Erythroblast (primary cell): ENCODE data around the gene PPP1R1B.

ENCODE experiments used
- DNase-seq, 2 experiments: peaks; one replicate each; lab custom pipeline; 2025; lab: John Stamatoyannopoulos, UW
- GATA1 ChIP-seq: IDR thresholded peaks from 2 replicates; pipeline ENCODE4 v1.6.1; 2011; ENCODE audit warnings: low read depth, mild to moderate bottlenecking, control low read depth, low read length, moderate library complexity
- POLR2A ChIP-seq: IDR thresholded peaks from 2 replicates; pipeline ENCODE4 v1.6.1; 2011; ENCODE audit warnings: mild to moderate bottlenecking, low read length

The PPP1R1B gene

GRCh38 chr17:39627047-39627711 is 427 bp downstream of the PPP1R1B start:
- no peak for DNase-seq
- no peak for TF ChIP-seq GATA1
- no peak for TF ChIP-seq POLR2A

GRCh38 chr17:39627712-39628516 is 1.2 kb downstream of the PPP1R1B start:
- DNase-seq: no peak
- TF ChIP-seq POLR2A (no peak), GATA1 (no peak)

- TF ChIP-seq POLR2A: no peak
- no peak for DNase-seq
Measured at GRCh38 chr17:39628655-39629493, 2.1 kb downstream of the PPP1R1B start.

GRCh38 chr17:39629494-39629880 is 2.7 kb downstream of the PPP1R1B start:
- TF ChIP-seq GATA1 (no peak), POLR2A (no peak)
- DNase-seq: no peak

GRCh38 chr17:39629898-39630297 is 3.1 kb downstream of the PPP1R1B start:
- TF ChIP-seq GATA1 (no peak), POLR2A (no peak)
- no peak for DNase-seq

GRCh38 chr17:39631403-39631802 is 4.7 kb downstream of the PPP1R1B start:
- TF ChIP-seq GATA1: no peak
- TF ChIP-seq POLR2A: no peak
- no peak for DNase-seq

GRCh38 chr17:39632153-39632941 is 5.6 kb downstream of the PPP1R1B start:
- DNase-seq: no peak
- TF ChIP-seq POLR2A (no peak), GATA1 (no peak)

- no peak for DNase-seq
- TF ChIP-seq POLR2A (no peak), GATA1 (no peak)
Measured at GRCh38 chr17:39633570-39634183, 6.9 kb downstream of the PPP1R1B start.

- no peak for TF ChIP-seq GATA1
- no peak for TF ChIP-seq POLR2A
- peak; percentile 51 to 70 for DNase-seq
Measured at GRCh38 chr17:39634384-39634871, 7.7 kb downstream of the PPP1R1B start.

GRCh38 chr17:39635614-39636176 is 8.9 kb downstream of the PPP1R1B start:
- DNase-seq: no peak
- no peak for TF ChIP-seq POLR2A

GRCh38 chr17:39636587-39636926 is 9.8 kb downstream of the PPP1R1B start:
- no peak for TF ChIP-seq POLR2A
- no peak for DNase-seq

GRCh38 chr17:39636927-39637736 is 10.4 kb downstream of the PPP1R1B start, which contains the start of gene STARD3:
STARD3 (plus strand) TSS chr17:39637144; CDS start chr17:39653532, 16,388 bp downstream.
- DNase-seq: peak; percentile 93 to 94
- peak; percentile 67 for TF ChIP-seq POLR2A
- no peak for TF ChIP-seq GATA1
